ENCODE results near the gene DNTTIP2.

DNA sequence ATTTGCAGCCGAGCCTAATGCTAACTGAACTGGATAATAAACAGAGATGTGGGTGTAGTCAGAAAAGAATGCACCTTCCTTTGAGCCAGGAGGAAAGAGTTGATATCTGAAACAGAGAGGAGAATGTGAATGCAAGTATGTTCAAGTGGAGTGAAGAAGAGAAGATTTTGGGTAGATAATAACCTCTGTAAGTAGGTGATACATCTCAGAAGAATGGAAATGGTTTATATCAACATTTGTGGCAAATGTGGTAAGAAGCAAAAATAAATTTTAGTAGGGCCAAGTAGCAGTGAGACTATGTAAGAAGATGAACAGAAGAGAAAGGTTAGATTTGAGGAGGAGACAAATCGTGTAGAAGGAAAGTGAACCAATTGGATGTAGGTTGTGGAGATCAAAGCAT lies 1.7 kb upstream of the DNTTIP2 start:
- TF ChIP-seq, protein P1, sequence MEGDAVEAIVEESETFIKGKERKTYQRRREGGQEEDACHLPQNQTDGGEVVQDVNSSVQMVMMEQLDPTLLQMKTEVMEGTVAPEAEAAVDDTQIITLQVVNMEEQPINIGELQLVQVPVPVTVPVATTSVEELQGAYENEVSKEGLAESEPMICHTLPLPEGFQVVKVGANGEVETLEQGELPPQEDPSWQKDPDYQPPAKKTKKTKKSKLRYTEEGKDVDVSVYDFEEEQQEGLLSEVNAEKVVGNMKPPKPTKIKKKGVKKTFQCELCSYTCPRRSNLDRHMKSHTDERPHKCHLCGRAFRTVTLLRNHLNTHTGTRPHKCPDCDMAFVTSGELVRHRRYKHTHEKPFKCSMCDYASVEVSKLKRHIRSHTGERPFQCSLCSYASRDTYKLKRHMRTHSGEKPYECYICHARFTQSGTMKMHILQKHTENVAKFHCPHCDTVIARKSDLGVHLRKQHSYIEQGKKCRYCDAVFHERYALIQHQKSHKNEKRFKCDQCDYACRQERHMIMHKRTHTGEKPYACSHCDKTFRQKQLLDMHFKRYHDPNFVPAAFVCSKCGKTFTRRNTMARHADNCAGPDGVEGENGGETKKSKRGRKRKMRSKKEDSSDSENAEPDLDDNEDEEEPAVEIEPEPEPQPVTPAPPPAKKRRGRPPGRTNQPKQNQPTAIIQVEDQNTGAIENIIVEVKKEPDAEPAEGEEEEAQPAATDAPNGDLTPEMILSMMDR (IDR thresholded peaks at IDR 0.05), result no peak
- no peak for TF ChIP-seq POLR2AphosphoS5 (IDR thresholded peaks at IDR 0.05)
- TF ChIP-seq POLR2A (IDR thresholded peaks at IDR 0.05), result no peak
